ENCODE data around the gene NCAPG2. TPM values are rescaled to one million over a fixed set of nuclear protein-coding genes. Genes with fewer than 3 reads are reported as not detected.
A peak's percentile ranks its signal among the peaks of the same experiment; 100 is the strongest.

NCAPG2 gene
- total RNA-seq, 2 donors from 2014 or later = 6.4 to 8.6 TPM

DNA sequence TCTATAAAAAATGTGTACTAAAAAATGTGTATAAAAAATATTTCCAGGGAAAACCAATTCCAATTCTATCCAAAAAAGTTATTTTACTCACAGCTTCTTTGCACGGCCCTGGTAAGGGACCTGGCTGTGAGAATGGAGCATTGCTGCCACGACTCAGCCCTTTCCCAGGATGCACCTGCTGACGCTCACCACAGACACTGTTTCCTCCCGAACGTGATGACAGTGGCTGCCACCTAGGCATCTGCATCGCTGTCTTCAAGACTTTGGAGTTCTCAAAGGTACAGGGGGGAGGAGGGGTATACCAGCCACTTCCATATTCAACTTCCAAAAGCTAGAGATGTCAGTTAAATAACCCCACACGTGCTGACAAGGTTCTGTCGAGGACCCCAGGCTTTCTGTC lies 93.1 kb downstream of the NCAPG2 start:
- intact Hi-C loops (cut with DNase I) = no loop called here
- no peak for DNase-seq
- ATAC-seq = no peak

DNA sequence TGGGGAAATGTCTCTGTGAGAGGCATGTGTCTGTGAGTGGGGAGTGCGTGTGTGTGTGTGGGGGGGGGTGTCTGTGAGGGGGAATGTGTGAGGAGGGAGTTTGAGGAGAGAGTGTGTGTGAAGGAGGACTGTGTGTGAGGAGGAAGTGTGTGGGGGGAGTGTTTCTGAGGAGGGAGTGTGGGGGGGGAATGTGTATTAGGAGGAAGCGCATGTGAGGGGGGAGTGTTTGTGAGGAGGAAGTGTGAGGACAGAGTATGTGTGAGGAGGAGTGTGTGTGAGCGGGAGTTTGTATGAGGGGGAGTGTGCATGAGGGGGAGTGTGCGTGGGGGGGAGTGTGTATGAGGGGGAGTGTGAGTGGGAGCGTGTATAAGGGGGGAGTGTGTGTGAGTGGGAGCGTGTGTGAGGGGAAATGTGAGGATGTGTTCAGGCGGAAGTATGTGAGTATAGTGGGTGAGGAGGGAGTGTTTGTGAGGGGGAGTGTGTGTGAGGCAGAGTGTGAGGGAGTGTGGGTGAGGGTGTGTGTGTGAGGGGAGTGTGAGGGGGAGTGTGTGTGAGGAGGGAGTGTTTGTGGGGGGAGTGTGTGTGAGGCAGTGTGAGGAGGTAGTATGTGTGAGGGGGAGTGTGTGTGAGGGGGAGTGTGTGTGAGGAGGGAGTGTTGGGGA lies 95.2 kb downstream of the NCAPG2 start:
- no peak for ATAC-seq
- no peak for DNase-seq
- intact Hi-C loops (cut with DNase I) = no loop called here

DNA sequence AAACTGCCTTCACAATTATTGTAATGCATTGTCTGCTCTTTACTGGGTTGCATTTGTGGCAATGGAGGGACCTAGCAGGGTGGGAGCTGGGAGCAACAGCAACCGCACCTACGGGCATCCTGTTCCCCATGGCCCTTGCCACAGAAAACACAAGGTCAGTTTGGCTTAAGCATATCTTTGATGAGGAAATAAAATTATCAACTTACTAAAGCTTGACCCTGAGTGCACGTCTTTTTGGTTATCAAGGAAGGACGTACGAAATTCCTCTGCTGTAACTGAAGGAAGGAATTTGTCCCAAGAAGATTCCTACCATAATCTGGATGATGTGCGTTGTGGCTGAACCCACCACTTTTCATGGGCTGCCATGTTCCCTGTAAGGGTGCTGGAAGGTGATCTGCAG lies 97.0 kb downstream of the NCAPG2 start:
- ATAC-seq (no peak), DNase-seq (no peak)
- intact Hi-C loops (cut with DNase I) = no loop called here

DNA sequence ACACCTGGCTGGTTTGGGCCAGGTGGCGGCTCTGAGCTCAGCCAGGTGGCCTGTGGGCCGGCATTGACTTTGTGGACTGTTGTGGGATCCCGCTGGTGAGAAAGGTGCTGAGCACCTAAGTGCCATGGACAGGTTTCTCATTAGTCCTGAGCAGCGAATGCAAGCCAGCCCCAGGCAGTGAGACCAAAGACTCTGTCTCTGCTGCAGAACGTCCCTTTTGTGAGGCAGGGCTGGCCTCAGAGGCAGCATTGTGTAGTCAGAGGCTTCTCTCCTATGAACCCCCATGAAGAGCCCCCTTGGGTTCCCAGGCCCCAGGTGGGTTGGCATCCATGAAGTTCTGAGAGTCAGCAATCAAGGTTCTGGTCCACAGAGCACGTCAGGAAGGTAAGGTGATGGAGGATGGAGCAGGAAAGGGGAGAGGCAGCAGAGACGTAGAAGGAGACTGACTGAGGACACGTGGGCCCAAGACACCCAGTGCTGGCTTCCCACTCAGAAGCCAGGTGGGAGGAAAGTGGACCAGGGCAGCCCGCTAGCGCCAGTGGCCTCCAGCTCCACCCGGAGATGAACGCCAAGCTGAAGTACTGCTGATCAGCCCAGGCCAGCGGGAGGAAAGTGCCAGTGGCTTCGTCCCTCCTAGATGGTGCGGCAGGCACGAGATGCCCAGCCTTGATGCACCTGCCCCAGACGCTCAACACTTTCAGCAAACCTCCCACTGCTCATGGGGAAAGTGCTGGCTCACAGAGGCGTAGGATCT lies 97.8 kb downstream of the NCAPG2 start:
- no peak for ATAC-seq
- no peak for DNase-seq
- intact Hi-C loops (cut with DNase I) = no loop called here

DNA sequence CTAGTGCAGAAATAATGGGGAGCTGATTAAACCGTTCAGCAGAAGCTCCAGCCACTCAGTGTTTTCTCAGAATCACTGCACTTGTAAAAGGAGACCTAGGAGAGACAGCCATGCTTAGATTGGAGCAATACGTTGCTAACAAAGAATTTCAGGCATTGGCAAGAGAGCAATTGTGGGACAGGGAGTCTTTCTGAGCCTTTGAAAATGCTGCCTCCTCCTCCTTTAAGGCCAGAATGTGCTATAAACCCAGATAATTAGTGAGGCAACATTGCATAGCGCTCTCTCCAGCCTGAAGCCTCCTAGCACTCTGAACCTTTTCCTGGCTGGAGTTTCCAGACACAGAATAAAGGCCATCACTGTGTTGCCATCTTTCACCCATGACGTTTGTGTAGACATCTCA lies 98.5 kb downstream of the NCAPG2 start:
- ATAC-seq (peak in 1 of 2 donors; percentile 35), DNase-seq (no peak)
- intact Hi-C loops (cut with DNase I) = no loop called here

DNA sequence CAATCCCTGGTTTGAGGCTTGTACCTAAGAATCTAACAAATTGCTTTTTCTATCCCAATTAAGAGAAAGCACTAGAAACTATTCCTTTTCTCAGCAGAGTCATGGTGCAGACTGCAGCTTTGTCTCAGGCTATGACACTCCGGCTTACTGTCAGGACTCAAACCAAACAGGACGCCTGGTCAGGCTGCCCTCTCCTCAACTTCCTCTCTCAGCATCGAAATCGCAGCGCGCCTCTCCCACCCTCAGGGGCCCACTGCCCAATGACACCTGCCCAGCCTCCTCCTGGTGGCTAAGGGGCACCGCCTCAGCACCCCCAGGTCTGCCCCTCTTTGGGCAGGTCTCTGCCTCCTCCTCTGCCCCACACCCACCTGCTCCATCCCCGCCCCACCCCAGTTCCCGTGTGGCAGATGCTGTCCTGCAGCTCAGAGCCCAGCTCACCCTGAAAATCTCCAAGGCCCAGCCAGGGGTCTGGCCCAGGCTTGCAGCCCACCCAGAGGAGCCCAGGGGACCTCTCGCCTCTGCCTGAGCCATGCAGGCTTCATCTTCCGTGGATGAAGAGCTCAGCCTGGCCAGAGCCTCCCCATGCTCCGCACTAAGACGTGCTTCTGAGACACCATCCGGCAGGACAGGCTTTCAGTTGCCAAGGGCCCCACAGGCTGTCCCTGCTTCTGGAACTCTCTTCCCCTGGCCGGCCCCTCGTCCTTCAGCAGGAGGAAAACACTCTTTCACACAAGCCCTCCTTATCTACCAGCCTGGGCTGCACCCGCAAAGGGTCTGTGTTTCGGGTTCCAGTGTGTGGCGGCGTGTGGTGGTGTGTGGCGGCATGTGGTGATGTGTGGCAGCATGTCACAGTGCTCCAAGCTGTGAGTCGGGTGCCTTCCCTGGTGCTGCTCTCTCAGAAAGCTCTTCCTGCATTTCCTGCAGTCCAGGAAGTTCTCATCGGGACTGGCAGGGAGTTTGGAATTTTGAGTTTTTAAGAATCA lies 100.5 kb downstream of the NCAPG2 start:
- no peak for DNase-seq
- intact Hi-C loops (cut with DNase I) = no loop called here
- ATAC-seq = no peak

DNA sequence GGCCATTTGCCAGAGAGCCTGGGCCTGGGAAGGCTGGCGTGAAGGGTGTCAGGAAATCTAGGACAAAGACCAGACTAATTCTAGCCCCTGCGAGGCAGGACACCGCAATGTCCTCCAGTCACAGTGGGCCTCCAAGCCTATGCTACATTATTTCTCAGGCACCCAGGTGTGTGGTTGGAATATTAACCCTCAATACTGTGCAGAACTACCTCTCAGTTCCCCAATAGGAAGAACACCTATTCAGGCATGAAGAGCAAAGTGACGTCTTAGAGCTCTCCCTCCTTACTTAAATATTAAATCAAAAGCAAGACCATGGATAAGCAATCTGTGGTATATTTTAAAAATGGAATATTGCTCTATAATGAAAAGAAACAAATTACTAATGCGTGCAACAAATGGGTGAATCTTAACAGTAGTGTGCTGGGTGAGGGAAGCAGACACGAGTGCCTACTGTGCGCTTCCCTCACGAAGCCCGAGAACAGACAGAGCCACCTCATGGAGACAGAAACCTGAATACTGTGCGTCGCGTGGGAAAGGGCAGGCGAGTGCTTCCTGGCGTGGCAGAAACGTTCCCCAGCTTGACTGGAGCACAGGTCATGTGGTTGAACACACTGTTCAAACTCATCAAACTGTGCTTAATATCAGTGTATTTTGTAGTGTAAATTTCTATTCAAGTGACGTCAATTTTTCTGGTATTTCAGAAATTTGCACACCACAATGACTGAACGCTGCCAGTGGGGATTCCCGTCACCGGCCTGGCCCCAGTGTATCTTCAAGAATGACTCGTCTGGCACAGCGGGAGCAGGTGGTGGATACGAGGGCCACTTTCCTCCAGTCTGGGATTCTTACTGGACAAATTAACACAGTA lies 101.5 kb downstream of the NCAPG2 start:
- no peak for ATAC-seq

DNA sequence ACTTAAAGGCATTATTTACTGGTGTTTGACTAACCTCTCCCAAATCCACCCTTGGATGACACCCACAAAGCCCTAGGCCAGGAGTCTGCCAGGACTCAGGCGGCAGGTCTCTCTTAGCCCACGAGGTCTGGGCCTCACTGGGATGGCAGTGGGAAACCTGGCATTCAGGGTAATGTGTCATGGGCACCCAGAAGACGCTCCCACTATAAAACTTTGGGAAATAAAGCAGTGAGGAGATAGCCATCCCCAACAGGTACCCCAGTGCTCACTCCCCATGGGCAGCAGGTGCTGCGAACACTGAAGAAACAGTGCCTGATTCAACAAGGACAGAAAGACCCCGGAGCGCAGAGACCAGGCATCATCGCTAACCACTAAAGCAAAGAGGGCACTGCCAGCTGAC lies 102.6 kb downstream of the NCAPG2 start:
- ATAC-seq (no peak), DNase-seq (no peak)
- intact Hi-C loops (cut with DNase I) = no loop called here

More for the DNA sequence above, 101.5 kb downstream of the NCAPG2 start:
- DNase-seq = no peak
- intact Hi-C loops (cut with DNase I) = no loop called here

DNA sequence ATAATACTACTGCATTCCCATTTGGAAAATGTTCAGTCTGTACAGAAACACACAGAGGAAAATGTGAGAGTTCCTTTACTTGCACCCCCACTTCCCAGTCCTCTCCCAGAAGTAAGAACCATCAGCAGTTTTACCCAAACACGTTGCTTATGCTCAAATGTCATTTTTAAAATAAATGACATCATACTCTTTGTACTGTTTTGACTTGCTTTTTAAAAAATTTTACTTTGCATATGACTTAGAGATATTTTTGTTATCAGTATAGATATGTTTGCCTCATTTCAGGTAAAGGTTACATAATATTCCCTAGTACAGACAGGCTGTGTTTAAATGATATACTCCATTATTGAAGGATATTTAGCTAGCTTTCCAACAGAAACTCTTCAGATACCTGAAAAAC lies 103.5 kb downstream of the NCAPG2 start:
- DNase-seq (no peak), ATAC-seq (no peak)
- intact Hi-C loops (cut with DNase I) = no loop called here

DNA sequence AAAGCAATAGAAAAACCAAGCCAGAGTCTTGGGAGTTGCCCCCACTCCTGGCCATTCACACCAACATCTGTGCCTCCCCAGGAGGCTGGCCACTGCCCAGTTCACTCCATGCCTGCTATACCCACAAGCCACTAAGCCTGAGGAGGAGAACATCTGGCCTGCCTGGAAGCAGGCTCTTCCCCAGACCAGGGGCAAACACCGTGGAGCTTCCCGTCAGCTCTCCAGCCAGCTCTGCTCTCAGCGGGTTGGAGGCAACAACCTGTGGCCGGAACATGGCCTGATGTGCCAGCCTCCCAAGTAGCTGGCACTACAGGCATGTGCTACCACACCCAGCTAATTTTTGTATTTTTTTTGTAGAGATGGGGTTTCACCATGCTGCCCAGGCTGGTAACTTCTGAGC lies 107.9 kb downstream of the NCAPG2 start:
- ATAC-seq (no peak), DNase-seq (no peak)
- intact Hi-C loops (cut with DNase I) = no loop called here

DNA sequence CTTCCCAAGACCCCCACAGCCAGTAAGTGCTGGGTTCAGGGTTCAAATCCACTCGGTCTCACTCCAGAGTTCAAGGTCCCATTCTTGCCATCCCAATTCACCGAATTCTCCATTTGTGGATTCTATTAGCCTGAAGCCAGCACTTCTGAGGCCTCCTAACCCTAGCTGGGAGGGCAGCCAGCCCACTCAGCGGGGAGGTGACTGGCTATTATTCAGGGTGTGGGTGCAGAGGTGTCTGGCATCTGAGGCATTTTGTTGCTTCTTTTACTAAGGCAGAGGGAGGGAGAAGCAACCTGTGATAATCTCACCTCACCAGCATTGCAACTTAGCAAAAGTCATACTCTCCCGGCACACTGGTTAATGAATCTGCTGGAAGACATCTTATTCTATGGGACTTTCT lies 108.3 kb downstream of the NCAPG2 start:
- no peak for ATAC-seq
- DNase-seq = no peak
- intact Hi-C loops (cut with DNase I) = no loop called here

DNA sequence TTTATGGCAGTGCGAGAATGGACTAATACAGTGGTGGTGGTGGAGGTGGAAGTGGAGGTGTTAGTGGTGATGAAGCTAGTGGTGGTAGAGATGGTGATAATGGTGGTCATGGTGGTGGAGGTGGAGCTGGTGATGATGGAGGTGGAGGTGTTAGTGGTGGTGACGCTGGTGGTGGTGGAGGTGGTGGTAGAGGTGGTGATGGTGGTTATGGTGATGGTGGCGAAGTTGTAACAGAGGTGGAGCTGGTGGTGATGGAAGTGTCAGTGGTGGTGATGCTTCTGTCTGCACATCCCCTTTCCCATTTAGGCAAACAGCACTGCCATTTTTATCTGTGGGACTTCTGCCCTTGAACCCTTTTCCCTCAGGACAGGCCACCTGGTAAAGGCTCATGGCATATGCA lies 109.5 kb downstream of the NCAPG2 start:
- intact Hi-C loops (cut with DNase I) = no loop called here
- no peak for DNase-seq
- ATAC-seq = peak; percentile 55 to 91

DNA sequence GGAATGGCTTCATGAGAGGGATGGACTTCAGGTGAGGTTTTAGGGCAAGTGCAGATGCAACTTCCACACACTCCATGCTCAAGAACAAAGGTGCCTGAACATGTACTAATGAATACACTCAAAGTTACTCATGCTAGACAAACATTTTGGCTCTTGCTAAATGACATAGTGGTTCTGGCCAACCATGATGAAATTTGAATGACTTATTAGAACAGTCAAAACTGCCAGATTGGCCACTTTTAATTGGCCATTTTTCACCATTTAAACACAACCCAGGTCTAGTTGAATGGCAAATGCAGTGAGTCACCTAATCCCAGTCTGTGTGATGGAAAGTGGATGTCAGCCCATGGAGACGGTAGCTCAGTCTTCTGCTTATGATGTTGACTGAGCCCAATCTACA lies 112.1 kb downstream of the NCAPG2 start:
- intact Hi-C loops (cut with DNase I) = no loop called here
- ATAC-seq = no peak

DNA sequence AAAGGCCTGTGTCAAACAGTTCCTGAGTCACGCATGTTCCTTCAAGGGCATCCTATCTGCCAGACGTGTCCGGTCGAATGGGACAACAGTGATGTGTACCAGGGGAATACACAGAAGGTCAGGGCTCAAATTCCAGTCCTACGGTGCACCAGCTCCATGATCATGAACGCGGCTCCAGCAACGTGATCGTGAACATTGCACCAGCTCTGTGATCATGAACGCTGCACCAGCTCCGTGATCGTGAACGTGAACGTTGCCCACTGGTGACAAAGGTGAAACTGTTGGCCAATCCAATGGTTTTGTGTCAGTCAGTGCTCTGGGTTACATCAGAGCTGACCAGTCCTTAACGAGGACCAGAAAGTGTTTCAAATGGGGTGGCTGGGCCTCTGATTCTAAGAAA lies 112.7 kb downstream of the NCAPG2 start:
- DNase-seq (no peak), ATAC-seq (no peak)
- intact Hi-C loops (cut with DNase I) = no loop called here

More for the DNA sequence above, 112.1 kb downstream of the NCAPG2 start:
- DNase-seq = no peak

DNA sequence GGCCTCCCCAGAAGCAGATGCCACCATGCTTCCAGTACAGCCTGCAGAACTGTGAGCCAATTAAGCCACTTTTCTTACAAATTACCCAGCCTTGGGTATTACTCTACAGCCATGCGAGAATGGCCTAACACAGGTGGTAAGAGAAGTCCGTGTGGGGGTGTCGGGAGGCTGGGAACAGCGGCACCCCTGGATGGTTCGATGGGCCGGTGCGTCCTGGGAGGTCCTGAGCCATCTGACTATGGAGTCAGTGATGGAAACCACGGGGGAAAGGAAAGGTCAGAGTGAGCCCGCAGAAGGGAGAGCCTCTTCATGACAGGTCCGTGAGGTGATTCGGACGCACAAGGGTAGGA lies 114.4 kb downstream of the NCAPG2 start:
- ATAC-seq (no peak), DNase-seq (no peak)
- intact Hi-C loops (cut with DNase I) = no loop called here

DNA sequence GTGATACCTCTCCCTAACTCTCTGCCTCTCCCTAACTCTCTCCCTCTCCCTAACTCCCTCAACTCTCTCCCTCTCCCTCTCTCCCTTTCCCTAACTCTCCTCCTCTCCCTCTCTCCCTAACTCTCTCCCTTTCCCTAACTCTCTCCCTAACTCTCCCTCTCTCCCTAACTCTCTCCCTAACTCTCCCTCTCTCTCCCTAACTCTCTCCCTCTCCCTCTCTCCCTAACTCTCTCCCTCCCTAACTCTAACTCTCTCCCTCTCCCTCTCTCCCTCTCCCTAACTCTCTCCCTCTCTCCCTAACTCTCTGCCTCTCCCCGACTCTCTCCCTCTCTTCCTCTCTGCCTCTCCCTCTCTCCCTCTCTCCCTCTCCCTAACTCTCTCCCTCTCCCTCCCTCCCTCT lies 115.0 kb downstream of the NCAPG2 start:
- ATAC-seq (no peak), DNase-seq (no peak)
- intact Hi-C loops (cut with DNase I) = no loop called here

DNA sequence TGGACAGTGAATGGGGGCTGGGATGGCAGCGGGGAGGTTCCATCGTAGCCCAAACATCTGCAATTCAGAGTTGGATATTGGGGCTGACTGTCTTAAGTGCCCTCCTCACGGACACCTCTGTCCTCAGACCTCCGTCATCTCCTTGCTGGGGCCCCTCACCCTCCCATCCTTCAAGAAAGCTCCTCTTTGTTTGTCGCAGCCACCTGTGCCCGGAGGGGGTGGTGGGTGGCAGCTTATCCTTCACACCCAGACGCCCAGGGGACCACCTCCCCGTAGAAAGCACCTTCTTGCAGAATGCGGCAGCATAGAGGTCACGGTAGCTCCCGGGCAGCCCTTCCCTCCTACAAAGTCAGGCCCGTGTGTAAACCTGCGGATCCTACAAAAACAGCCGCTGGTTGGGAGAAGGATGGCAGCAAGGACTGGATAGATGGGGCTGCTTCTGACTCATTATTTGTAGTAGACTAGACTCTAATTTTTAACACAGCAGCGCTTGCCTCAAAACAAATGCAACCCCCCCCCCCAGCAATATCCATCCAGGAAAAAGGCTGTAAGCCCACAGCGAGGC lies 115.6 kb downstream of the NCAPG2 start:
- intact Hi-C loops (cut with DNase I) = no loop called here
- ATAC-seq (no peak), DNase-seq (no peak)

DNA sequence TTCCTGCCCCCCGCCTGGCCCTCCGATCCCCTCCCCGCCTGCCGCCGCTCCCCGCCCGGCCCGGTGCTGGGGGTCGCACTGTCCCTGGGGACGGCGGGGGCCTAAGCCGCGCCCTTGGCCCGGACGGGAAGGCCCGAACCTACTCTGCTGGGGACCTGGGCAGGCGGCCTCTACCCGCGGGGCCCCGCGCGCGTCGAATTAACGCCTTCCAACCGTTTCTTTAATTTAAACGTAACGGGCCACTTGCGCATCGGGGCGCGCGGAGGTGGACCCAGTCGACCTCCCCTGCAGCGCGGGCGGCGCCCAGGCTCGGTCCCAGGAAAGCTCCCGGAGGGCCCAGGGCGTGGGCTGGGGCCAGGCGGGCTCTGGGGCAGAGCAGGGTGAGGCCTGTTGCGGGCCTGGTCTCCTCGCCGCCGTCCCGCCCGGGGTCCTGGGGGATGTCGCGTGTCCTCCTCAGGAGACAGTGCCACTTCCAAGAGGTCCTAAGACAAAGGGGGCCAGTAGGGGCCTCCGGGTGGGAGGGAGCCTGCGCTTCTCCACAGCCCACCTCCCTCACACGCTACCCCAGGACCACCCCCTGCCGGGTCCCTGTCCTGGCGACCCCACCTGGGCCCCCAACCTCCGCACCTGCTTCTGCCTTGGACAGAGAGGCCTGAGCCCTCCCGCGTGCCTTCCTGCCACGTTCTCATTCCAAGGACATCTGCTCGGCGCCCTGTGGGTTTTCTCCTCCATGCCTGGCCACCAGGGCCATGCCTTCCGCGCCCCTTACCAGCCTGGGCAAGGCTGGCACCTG lies 116.3 kb downstream of the NCAPG2 start:
- DNase-seq = no peak
- intact Hi-C loops (cut with DNase I) = no loop called here
- peak; percentile 24 to 30 for ATAC-seq

Data from left cardiac atrium (tissue), 4 donors.